GM12864 (cell line): ENCODE data around the gene ATXN2.
A peak's percentile ranks its signal among the peaks of the same experiment; 100 is the strongest.

Experiments
- DNase-seq: peaks from one replicate; pipeline ENCODE4 v3.0.0-alpha.2; 2011; ENCODE audit warnings: low read depth
- H3K4me3 ChIP-seq: 2 replicates; pipeline ENCODE4 v1.5.1; 2011; ENCODE audit warnings: mild to moderate bottlenecking, low read depth, low read length, control low read depth
- CTCF ChIP-seq: IDR thresholded peaks from 2 replicates; pipeline ENCODE4 v1.5.1; 2011; ENCODE audit warnings: low read depth, mild to moderate bottlenecking, moderate library complexity, low read length, control low read depth, inconsistent platforms; ENCODE audit errors: missing control alignments

Gene ATXN2

GRCh38 chr12:111434680-111435338 is 164.3 kb downstream of the ATXN2 start:
- peak overlapping the region; percentile 23 for H3K4me3 ChIP-seq
- peak; percentile 81 for DNase-seq
- TF ChIP-seq CTCF: no peak

GRCh38 chr12:111434049-111434448 is 165.1 kb downstream of the ATXN2 start:
- H3K4me3 ChIP-seq: peak overlapping the region; percentile 23; the same call in 1 of the 2 replicates
- no peak for TF ChIP-seq CTCF
- DNase-seq: no peak

GRCh38 chr12:111431772-111432171 is 167.3 kb downstream of the ATXN2 start:
- no peak for DNase-seq
- TF ChIP-seq CTCF: no peak
- H3K4me3 ChIP-seq: no peak overlapping the region

GRCh38 chr12:111430433-111431353 is 168.4 kb downstream of the ATXN2 start:
- peak overlapping the region; percentile 32 for H3K4me3 ChIP-seq
- TF ChIP-seq CTCF: no peak
- no peak for DNase-seq

- DNase-seq: no peak
- peak overlapping the region; percentile 32 for H3K4me3 ChIP-seq
- no peak for TF ChIP-seq CTCF
These were observed 169.2 kb downstream of the ATXN2 start for GRCh38 chr12:111429828-111430432.

- DNase-seq: no peak
- TF ChIP-seq CTCF: no peak
- peak overlapping the region; percentile 17 for H3K4me3 ChIP-seq
These were observed 170.4 kb downstream of the ATXN2 start for GRCh38 chr12:111428728-111429175.
